ENCODE measurements around the gene DCTD.

Gene DCTD

GRCh38 chr4:182873289-182873688, 43.9 kb downstream of the DCTD start:
- Mint-ChIP-seq H3K36me3 (peaks cover 26% of the 10 kb centered on the region), H3K4me3 (no peak overlapping the region), H3K9me3 (no peaks in the 10 kb centered on the region), H3K27ac (no peak overlapping the region), H3K27me3 (no peaks in the 10 kb centered on the region), H3K4me1 (no peaks in the 10 kb centered on the region)

- no peak overlapping the region for H3K27ac Mint-ChIP-seq
Measured at GRCh38 chr4:182872886-182873285, 44.3 kb downstream of the DCTD start.

GRCh38 chr4:182871616-182872015, 45.6 kb downstream of the DCTD start:
- Mint-ChIP-seq H3K4me3 (no peak overlapping the region), H3K4me1 (no peaks in the 10 kb centered on the region), H3K27me3 (no peaks in the 10 kb centered on the region), H3K9me3 (no peaks in the 10 kb centered on the region), H3K36me3 (peaks cover 22% of the 10 kb centered on the region), H3K27ac (peak overlapping the region; percentile 18)

More at GRCh38 chr4:182872886-182873285, 44.3 kb downstream of the DCTD start:
- Mint-ChIP-seq H3K36me3 (peaks cover 26% of the 10 kb centered on the region), H3K9me3 (no peaks in the 10 kb centered on the region), H3K27me3 (no peaks in the 10 kb centered on the region), H3K4me1 (no peaks in the 10 kb centered on the region), H3K4me3 (no peak overlapping the region)

- no peak overlapping the region for H3K4me3 Mint-ChIP-seq
- no peak overlapping the region for H3K27ac Mint-ChIP-seq
- no peaks in the 10 kb centered on the region for H3K4me1 Mint-ChIP-seq
- no peaks in the 10 kb centered on the region for H3K9me3 Mint-ChIP-seq
- no peaks in the 10 kb centered on the region for H3K27me3 Mint-ChIP-seq
- H3K36me3 Mint-ChIP-seq: peaks cover 9% of the 10 kb centered on the region
Measured at GRCh38 chr4:182869697-182870096, 47.5 kb downstream of the DCTD start.

GRCh38 chr4:182866746-182867145, 50.4 kb downstream of the DCTD start:
- Mint-ChIP-seq H3K4me1 (no peaks in the 10 kb centered on the region), H3K9me3 (no peaks in the 10 kb centered on the region), H3K27me3 (no peaks in the 10 kb centered on the region), H3K36me3 (no peaks in the 10 kb centered on the region), H3K27ac (no peak overlapping the region), H3K4me3 (no peak overlapping the region)

- Mint-ChIP-seq H3K4me3 (no peak overlapping the region), H3K4me1 (no peaks in the 10 kb centered on the region), H3K27ac (no peak overlapping the region), H3K36me3 (no peaks in the 10 kb centered on the region), H3K9me3 (no peaks in the 10 kb centered on the region), H3K27me3 (no peaks in the 10 kb centered on the region)
Measured at GRCh38 chr4:182863501-182863900, 53.7 kb downstream of the DCTD start.

GRCh38 chr4:182862921-182863320, 54.3 kb downstream of the DCTD start:
- H3K9me3 Mint-ChIP-seq: no peaks in the 10 kb centered on the region
- no peaks in the 10 kb centered on the region for H3K36me3 Mint-ChIP-seq
- no peak overlapping the region for H3K27ac Mint-ChIP-seq
- H3K4me3 Mint-ChIP-seq: no peak overlapping the region
- H3K4me1 Mint-ChIP-seq: no peaks in the 10 kb centered on the region
- H3K27me3 Mint-ChIP-seq: no peaks in the 10 kb centered on the region

- Mint-ChIP-seq H3K4me1 (no peaks in the 10 kb centered on the region), H3K27ac (no peak overlapping the region), H3K4me3 (no peak overlapping the region), H3K27me3 (no peaks in the 10 kb centered on the region), H3K9me3 (no peaks in the 10 kb centered on the region), H3K36me3 (no peaks in the 10 kb centered on the region)
Measured at GRCh38 chr4:182862141-182862875, 54.9 kb downstream of the DCTD start.

- no peaks in the 10 kb centered on the region for H3K9me3 Mint-ChIP-seq
- no peaks in the 10 kb centered on the region for H3K27me3 Mint-ChIP-seq
- no peak overlapping the region for H3K4me3 Mint-ChIP-seq
- no peaks in the 10 kb centered on the region for H3K36me3 Mint-ChIP-seq
- no peaks in the 10 kb centered on the region for H3K4me1 Mint-ChIP-seq
- no peak overlapping the region for H3K27ac Mint-ChIP-seq
Measured at GRCh38 chr4:182861346-182861745, 55.8 kb downstream of the DCTD start.

GRCh38 chr4:182859730-182860129, 57.5 kb downstream of the DCTD start:
- H3K9me3 Mint-ChIP-seq: no peaks in the 10 kb centered on the region
- H3K4me3 Mint-ChIP-seq: no peak overlapping the region

GRCh38 chr4:182858711-182859110, 58.5 kb downstream of the DCTD start:
- no peaks in the 10 kb centered on the region for H3K4me1 Mint-ChIP-seq
- H3K4me3 Mint-ChIP-seq: no peak overlapping the region
- H3K36me3 Mint-ChIP-seq: peaks cover 1% of the 10 kb centered on the region
- H3K27ac Mint-ChIP-seq: no peak overlapping the region
- H3K27me3 Mint-ChIP-seq: no peaks in the 10 kb centered on the region
- no peaks in the 10 kb centered on the region for H3K9me3 Mint-ChIP-seq

More at GRCh38 chr4:182859730-182860129, 57.5 kb downstream of the DCTD start:
- Mint-ChIP-seq H3K27ac (no peak overlapping the region), H3K4me1 (no peaks in the 10 kb centered on the region), H3K27me3 (no peaks in the 10 kb centered on the region), H3K36me3 (no peaks in the 10 kb centered on the region)

- peaks cover 7% of the 10 kb centered on the region for H3K36me3 Mint-ChIP-seq
- no peaks in the 10 kb centered on the region for H3K9me3 Mint-ChIP-seq
- no peak overlapping the region for H3K27ac Mint-ChIP-seq
- H3K4me3 Mint-ChIP-seq: no peak overlapping the region
- H3K27me3 Mint-ChIP-seq: no peaks in the 10 kb centered on the region
- no peaks in the 10 kb centered on the region for H3K4me1 Mint-ChIP-seq
Measured at GRCh38 chr4:182856862-182857261, 60.3 kb downstream of the DCTD start.

- Mint-ChIP-seq H3K27me3 (no peaks in the 10 kb centered on the region), H3K4me3 (no peak overlapping the region), H3K9me3 (no peaks in the 10 kb centered on the region), H3K27ac (no peak overlapping the region), H3K36me3 (peaks cover 7% of the 10 kb centered on the region), H3K4me1 (no peaks in the 10 kb centered on the region)
Measured at GRCh38 chr4:182855877-182856276, 61.3 kb downstream of the DCTD start.

- no peak overlapping the region for H3K4me3 Mint-ChIP-seq
- H3K27me3 Mint-ChIP-seq: no peaks in the 10 kb centered on the region
- H3K36me3 Mint-ChIP-seq: peaks cover 7% of the 10 kb centered on the region
- H3K27ac Mint-ChIP-seq: no peak overlapping the region
- no peaks in the 10 kb centered on the region for H3K9me3 Mint-ChIP-seq
- H3K4me1 Mint-ChIP-seq: no peaks in the 10 kb centered on the region
Measured at GRCh38 chr4:182855312-182855711, 61.9 kb downstream of the DCTD start.

GRCh38 chr4:182854466-182854865, 62.7 kb downstream of the DCTD start:
- Mint-ChIP-seq H3K4me1 (no peaks in the 10 kb centered on the region), H3K4me3 (no peak overlapping the region), H3K27me3 (no peaks in the 10 kb centered on the region), H3K27ac (no peak overlapping the region), H3K9me3 (no peaks in the 10 kb centered on the region), H3K36me3 (peaks cover 7% of the 10 kb centered on the region)

- H3K27me3 Mint-ChIP-seq: no peaks in the 10 kb centered on the region
- no peak overlapping the region for H3K4me3 Mint-ChIP-seq
- peaks cover 7% of the 10 kb centered on the region for H3K36me3 Mint-ChIP-seq
- no peak overlapping the region for H3K27ac Mint-ChIP-seq
- H3K9me3 Mint-ChIP-seq: no peaks in the 10 kb centered on the region
- no peaks in the 10 kb centered on the region for H3K4me1 Mint-ChIP-seq
Measured at GRCh38 chr4:182853731-182854330, 63.4 kb downstream of the DCTD start.
